Caco-2 (cell line): Measurements from ENCODE around the gene DCD. TPM values are rescaled to one million over a fixed set of nuclear protein-coding genes. Genes with fewer than 3 reads are reported as not detected.

ENCODE experiments used
- BruUV-seq: library from RNA; stranded (reverse); fragments of 400-500 nt; replicated peaks from 2 replicates; lab custom pipeline; 2021; lab: Mats Ljungman, UMichigan
- CTCF ChIA-PET: fragments of 300-600 bp; sonication (Branson Sonifier 250); formaldehyde crosslinking; loops from one replicate; lab custom pipeline; 2022; ENCODE audit warnings: antibody characterized with exemption; lab: Charles Lee
- POLR2A ChIA-PET: fragments of 300-600 bp; sonication (Branson Sonifier 250); formaldehyde crosslinking; loops from one replicate; lab custom pipeline; 2022; ENCODE audit warnings: antibody characterized with exemption; lab: Charles Lee
- DNase-seq, 2 experiments: peaks; one replicate each; pipeline versions ENCODE4 v3.0.0 to v3.0.0-alpha.2; 2020 to 2022
- H3K27me3 ChIP-seq: replicated peaks from 2 replicates; pipeline ENCODE4 v1.6.0; 2011; ENCODE audit warnings: low read length; ENCODE audit not compliant: control insufficient read depth, insufficient read depth
- H3K36me3 ChIP-seq: 2 replicates; pipeline ENCODE4 v1.5.1; 2011; ENCODE audit warnings: low read length; ENCODE audit not compliant: control insufficient read depth, insufficient read depth
- H3K4me1 ChIP-seq: fragments of 250-450 bp; sonication (Bioruptor Pico); 2 replicates; pipeline ENCODE4 v1.5.1; 2020; ENCODE audit warnings: mild to moderate bottlenecking
- H3K4me3 ChIP-seq: 2 replicates; pipeline ENCODE4 v1.5.1; 2011; ENCODE audit warnings: low read depth, mild to moderate bottlenecking, control low read depth, low read length
- H3K9me3 ChIP-seq: fragments of 250-450 bp; sonication (Bioruptor Pico); 2 replicates; pipeline ENCODE4 v1.5.1; 2020; ENCODE audit warnings: mild to moderate bottlenecking, moderate library complexity
- H3K27ac Mint-ChIP-seq: one replicate; pipeline ENCODE4 v1.8.0; 2022; ENCODE audit warnings: mixed read lengths; ENCODE audit not compliant: unreplicated experiment
- H3K27me3 Mint-ChIP-seq: one replicate; pipeline ENCODE4 v1.8.0; 2022; ENCODE audit warnings: mixed read lengths; ENCODE audit not compliant: insufficient read depth, unreplicated experiment
- H3K36me3 Mint-ChIP-seq: one replicate; pipeline ENCODE4 v1.8.0; 2022; ENCODE audit warnings: mild to moderate bottlenecking, mixed read lengths; ENCODE audit not compliant: insufficient read depth, unreplicated experiment
- H3K4me1 Mint-ChIP-seq: one replicate; pipeline ENCODE4 v1.8.0; 2022; ENCODE audit warnings: low read depth, mixed read lengths; ENCODE audit not compliant: unreplicated experiment
- H3K4me3 Mint-ChIP-seq: one replicate; pipeline ENCODE4 v1.8.0; 2022; ENCODE audit warnings: mild to moderate bottlenecking, moderate library complexity, mixed read lengths; ENCODE audit not compliant: unreplicated experiment
- H3K9me3 Mint-ChIP-seq: one replicate; pipeline ENCODE4 v1.8.0; 2022; ENCODE audit warnings: mixed read lengths; ENCODE audit not compliant: unreplicated experiment
- intact Hi-C: fragments of 100-400 bp; cut with micrococcal nuclease; formaldehyde crosslinking; loops from one replicate; pipeline ENCODE4 v1.10.0; 2022; ENCODE audit not compliant: unreplicated experiment
- total RNA-seq: library from RNA; stranded (reverse); gene quantifications from 2 replicates; pipeline ENCODE4 v1.2.3, GENCODE V29; 2022
- TF ChIP-seq, protein P1 (sequence below), 2 experiments: fragments of 200-600 bp in 1 of 2; IDR thresholded peaks; 1 replicate in 1 of 2; 2 replicates in 1 of 2; pipeline versions ENCODE4 v1.5.1 to v1.8.0; 2011 to 2022; ENCODE audit warnings: antibody characterized with exemption in 1 of 2, control low read depth in 1 of 2, inconsistent platforms in 1 of 2, low read depth in 1 of 2, low read length in 1 of 2, mild to moderate bottlenecking in 1 of 2, moderate library complexity in 1 of 2; ENCODE audit not compliant: insufficient read depth in 1 of 2, severe bottlenecking in 1 of 2, unreplicated experiment in 1 of 2

DCD gene
- total RNA-seq, 1 experiment from 2014 or later: not detected

DNA sequence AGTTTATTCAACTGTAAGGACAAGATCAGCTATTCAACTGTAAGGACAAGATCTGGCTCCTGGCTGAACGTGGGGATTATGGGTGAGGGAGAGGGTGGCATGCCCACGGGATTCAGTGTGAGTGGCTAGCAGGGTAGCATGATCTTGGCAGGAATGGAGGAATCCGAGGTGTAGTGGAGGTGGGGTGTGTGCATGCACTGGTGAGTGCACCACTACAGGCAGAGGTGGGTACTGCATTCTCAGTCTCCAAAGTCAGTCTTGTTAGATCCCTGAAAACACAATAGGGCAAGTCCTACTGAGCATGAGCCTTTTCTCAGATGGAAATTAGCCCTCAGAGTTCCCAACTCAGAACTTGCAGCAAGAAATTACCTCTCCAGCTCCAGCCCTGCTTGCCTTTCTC is 32.2 kb upstream of the DCD start:
- Mint-ChIP-seq H3K27ac (no peak overlapping the region), H3K9me3 (no peaks in the 10 kb centered on the region), H3K36me3 (no peaks in the 10 kb centered on the region), H3K27me3 (peaks cover 20% of the 10 kb centered on the region), H3K4me3 (no peak overlapping the region), H3K4me1 (no peaks in the 10 kb centered on the region)
- no peaks in the 10 kb centered on the region; the same call in 1 of the 2 replicates for H3K27me3 ChIP-seq
- no peak overlapping the region for H3K4me3 ChIP-seq
- TF ChIP-seq, protein P1, sequence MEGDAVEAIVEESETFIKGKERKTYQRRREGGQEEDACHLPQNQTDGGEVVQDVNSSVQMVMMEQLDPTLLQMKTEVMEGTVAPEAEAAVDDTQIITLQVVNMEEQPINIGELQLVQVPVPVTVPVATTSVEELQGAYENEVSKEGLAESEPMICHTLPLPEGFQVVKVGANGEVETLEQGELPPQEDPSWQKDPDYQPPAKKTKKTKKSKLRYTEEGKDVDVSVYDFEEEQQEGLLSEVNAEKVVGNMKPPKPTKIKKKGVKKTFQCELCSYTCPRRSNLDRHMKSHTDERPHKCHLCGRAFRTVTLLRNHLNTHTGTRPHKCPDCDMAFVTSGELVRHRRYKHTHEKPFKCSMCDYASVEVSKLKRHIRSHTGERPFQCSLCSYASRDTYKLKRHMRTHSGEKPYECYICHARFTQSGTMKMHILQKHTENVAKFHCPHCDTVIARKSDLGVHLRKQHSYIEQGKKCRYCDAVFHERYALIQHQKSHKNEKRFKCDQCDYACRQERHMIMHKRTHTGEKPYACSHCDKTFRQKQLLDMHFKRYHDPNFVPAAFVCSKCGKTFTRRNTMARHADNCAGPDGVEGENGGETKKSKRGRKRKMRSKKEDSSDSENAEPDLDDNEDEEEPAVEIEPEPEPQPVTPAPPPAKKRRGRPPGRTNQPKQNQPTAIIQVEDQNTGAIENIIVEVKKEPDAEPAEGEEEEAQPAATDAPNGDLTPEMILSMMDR (IDR thresholded peaks at IDR 0.05; ENCODE audit: insufficient read depth in 1 of 2, low read depth in 1 of 2, low read length in 1 of 2, severe bottlenecking in 1 of 2, unreplicated experiment in 1 of 2): peak; percentile 38 to 70
- no TSS peak for BruUV-seq
- H3K36me3 ChIP-seq: no peaks in the 10 kb centered on the region
- no peaks in the 10 kb centered on the region for H3K9me3 ChIP-seq
- POLR2A ChIA-PET: no interaction called here
- peak; percentile 50 to 55 for DNase-seq
- H3K4me1 ChIP-seq: no peaks in the 10 kb centered on the region
- CTCF ChIA-PET: no interaction called here
- intact Hi-C loops: no loop called here

DNA sequence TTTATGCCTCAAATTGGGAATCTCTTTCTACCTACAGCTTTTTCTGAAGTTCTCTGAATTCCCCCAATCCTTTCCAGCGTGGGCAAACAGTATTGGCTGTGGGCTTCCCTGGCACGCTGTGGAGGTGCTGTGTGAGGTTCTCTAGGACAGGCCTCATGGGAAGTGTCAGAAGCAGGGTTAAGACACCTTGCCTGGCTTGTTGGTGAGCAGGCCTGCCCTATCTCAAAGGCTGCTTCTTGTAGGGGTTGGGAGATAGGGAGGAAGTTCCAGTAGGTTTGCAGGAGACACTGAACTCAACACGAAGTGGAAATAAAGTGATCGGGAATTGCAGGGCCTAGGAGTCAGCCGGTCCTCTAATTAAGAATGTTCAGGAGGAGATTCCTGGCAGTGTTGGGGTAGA is 30.0 kb upstream of the DCD start:
- H3K27ac Mint-ChIP-seq: no peak overlapping the region
- H3K4me1 Mint-ChIP-seq: no peaks in the 10 kb centered on the region
- H3K9me3 ChIP-seq: no peaks in the 10 kb centered on the region
- ChIA-PET CTCF (no interaction called here), POLR2A (no interaction called here)
- peaks cover 10% of the 10 kb centered on the region for H3K27me3 Mint-ChIP-seq
- no peak overlapping the region for H3K4me3 ChIP-seq
- no peaks in the 10 kb centered on the region for H3K36me3 Mint-ChIP-seq
- intact Hi-C loops: no loop called here
- H3K36me3 ChIP-seq: no peaks in the 10 kb centered on the region
- no peaks in the 10 kb centered on the region for H3K9me3 Mint-ChIP-seq
- no peaks in the 10 kb centered on the region for H3K4me1 ChIP-seq
- H3K27me3 ChIP-seq: no peaks in the 10 kb centered on the region; the same call in 1 of the 2 replicates
- TF ChIP-seq, protein P1 (IDR thresholded peaks at IDR 0.05; ENCODE audit: insufficient read depth in 1 of 2, low read depth in 1 of 2, low read length in 1 of 2, severe bottlenecking in 1 of 2, unreplicated experiment in 1 of 2): no peak
- BruUV-seq: no TSS peak
- DNase-seq: no peak
- no peak overlapping the region for H3K4me3 Mint-ChIP-seq

DNA sequence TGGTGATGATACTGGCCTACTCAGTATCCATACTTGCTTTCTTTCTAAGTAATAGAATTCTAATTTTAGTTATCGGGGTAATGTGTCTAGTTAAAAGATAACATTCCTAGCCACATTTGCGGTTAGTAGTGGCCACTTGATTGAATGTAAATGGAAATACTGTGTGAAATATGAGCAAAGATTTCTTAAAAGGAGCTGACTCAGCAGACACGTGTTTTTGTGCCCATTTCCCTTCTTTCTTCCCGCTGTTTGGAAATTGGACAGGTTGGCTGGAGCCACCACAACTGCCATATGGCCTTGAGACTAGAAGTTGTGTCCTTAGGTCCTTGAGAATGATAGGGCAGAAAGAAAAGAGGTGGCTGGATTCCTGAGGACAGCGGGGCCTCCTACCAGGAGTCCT is 19.8 kb upstream of the DCD start:
- ChIA-PET CTCF (no interaction called here), POLR2A (no interaction called here)
- Mint-ChIP-seq H3K36me3 (no peaks in the 10 kb centered on the region), H3K27ac (no peak overlapping the region), H3K4me1 (no peaks in the 10 kb centered on the region), H3K27me3 (peaks cover 29% of the 10 kb centered on the region), H3K9me3 (no peaks in the 10 kb centered on the region), H3K4me3 (no peak overlapping the region)
- no TSS peak for BruUV-seq
- no peak for DNase-seq
- no peaks in the 10 kb centered on the region for H3K9me3 ChIP-seq
- no peak overlapping the region for H3K4me3 ChIP-seq
- intact Hi-C loops: no loop called here
- no peaks in the 10 kb centered on the region for H3K27me3 ChIP-seq
- no peaks in the 10 kb centered on the region for H3K36me3 ChIP-seq
- no peaks in the 10 kb centered on the region for H3K4me1 ChIP-seq
- TF ChIP-seq, protein P1 (IDR thresholded peaks at IDR 0.05; ENCODE audit: insufficient read depth in 1 of 2, low read depth in 1 of 2, low read length in 1 of 2, severe bottlenecking in 1 of 2, unreplicated experiment in 1 of 2): no peak
